ENCODE data around the gene PSMC3. TPM values are rescaled to one million over a fixed set of nuclear protein-coding genes. Genes with fewer than 3 reads are reported as not detected.

PSMC3 gene
- total and polyA plus RNA-seq, 9 of the 15 experiments (the other 6 are each of a cell fraction or from before 2014, with no cell fraction given), result 44.3 to 324 (median 240) TPM

DNA sequence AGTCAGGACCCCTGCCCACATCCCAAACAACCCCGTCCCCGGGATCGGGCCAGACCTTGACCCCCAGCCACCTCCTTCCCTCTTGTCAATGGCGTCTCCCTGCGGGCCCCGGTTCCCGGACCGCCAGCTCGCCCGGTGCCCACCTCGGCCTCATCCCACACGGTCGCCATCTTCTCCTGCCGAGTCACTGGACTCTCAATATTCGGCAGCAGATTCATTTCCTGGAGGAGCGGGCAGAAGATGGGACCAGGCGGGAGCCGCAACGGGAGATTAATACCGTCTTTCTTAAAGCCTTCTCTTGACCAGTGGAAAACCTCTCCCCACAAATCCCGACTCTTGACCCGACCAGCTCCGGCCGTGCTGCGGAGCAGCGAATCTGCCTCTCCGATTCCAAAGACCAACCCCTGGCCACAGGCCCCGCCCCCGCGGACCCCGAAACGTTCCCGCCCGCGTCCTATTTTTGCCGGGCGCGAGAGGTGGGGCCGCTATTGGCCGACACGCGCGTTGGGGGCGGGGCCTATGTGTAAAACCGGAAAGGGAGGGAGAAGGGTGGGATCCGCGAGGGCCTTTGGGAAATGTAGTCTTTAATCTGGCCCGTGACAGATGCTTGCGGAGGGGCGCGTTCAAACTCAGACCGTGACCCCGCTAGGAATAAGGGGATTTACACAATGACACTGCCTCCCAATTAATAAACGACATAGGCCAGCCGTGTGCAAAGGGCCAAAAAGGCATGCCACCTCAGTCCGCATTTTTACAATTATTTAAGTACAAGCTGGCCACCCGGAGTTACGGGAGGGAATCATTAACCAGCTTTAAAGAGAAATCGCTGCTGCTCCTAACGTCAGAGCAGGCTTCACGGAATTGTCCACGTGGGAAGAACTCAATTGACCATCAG is at the start of gene PSMC3 (continued):
- TF ChIP-seq L3MBTL2 (IDR thresholded peaks at IDR 0.05) (peak; percentile 22; the same call in 1 of the 2 replicates), ZC3H4 (CRISPR knock-in tag; IDR thresholded peaks at IDR 0.05; ENCODE audit: borderline replicate concordance) (no peak), NBN (IDR thresholded peaks at IDR 0.05; ENCODE audit: low read depth) (no peak), THRAP3 (IDR thresholded peaks at IDR 0.05; ENCODE audit: borderline replicate concordance) (0 out of 2 replicates have a peak, but pooled peaks have one; percentile 30), ZNF57 (CRISPR knock-in tag; IDR thresholded peaks at IDR 0.05) (0 out of 2 replicates have a peak, but pooled peaks have one; percentile 48), NFRKB (IDR thresholded peaks at IDR 0.05; ENCODE audit: low read depth) (peak; percentile 99), ZSCAN29 (IDR thresholded peaks at IDR 0.05) (no peak), ERF (CRISPR knock-in tag; IDR thresholded peaks at IDR 0.05) (0 out of 2 replicates have a peak, but pooled peaks have one; percentile 46), BHLHE40 (IDR thresholded peaks at IDR 0.05; ENCODE audit: low read length) (peak; percentile 80), POLR2A (conservative IDR thresholded peaks at IDR 0.05) (peak; percentile 96), MAFF (IDR thresholded peaks at IDR 0.05; ENCODE audit: low read length) (peak; percentile 64), SP2 (IDR thresholded peaks at IDR 0.05; ENCODE audit: extremely low read depth, low read depth, low read length, poor library complexity, severe bottlenecking) (peak; percentile 50), ZNF239 (CRISPR knock-in tag; IDR thresholded peaks at IDR 0.05) (no peak)
- TF ChIP-seq, protein P1, sequence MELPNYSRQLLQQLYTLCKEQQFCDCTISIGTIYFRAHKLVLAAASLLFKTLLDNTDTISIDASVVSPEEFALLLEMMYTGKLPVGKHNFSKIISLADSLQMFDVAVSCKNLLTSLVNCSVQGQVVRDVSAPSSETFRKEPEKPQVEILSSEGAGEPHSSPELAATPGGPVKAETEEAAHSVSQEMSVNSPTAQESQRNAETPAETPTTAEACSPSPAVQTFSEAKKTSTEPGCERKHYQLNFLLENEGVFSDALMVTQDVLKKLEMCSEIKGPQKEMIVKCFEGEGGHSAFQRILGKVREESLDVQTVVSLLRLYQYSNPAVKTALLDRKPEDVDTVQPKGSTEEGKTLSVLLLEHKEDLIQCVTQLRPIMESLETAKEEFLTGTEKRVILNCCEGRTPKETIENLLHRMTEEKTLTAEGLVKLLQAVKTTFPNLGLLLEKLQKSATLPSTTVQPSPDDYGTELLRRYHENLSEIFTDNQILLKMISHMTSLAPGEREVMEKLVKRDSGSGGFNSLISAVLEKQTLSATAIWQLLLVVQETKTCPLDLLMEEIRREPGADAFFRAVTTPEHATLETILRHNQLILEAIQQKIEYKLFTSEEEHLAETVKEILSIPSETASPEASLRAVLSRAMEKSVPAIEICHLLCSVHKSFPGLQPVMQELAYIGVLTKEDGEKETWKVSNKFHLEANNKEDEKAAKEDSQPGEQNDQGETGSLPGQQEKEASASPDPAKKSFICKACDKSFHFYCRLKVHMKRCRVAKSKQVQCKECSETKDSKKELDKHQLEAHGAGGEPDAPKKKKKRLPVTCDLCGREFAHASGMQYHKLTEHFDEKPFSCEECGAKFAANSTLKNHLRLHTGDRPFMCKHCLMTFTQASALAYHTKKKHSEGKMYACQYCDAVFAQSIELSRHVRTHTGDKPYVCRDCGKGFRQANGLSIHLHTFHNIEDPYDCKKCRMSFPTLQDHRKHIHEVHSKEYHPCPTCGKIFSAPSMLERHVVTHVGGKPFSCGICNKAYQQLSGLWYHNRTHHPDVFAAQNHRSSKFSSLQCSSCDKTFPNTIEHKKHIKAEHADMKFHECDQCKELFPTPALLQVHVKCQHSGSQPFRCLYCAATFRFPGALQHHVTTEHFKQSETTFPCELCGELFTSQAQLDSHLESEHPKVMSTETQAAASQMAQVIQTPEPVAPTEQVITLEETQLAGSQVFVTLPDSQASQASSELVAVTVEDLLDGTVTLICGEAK (IDR thresholded peaks at IDR 0.05), result peak; percentile 92
- TF ChIP-seq, protein P1 (CRISPR knock-in tag; IDR thresholded peaks at IDR 0.05), result no peak
- TF ChIP-seq, protein P2, sequence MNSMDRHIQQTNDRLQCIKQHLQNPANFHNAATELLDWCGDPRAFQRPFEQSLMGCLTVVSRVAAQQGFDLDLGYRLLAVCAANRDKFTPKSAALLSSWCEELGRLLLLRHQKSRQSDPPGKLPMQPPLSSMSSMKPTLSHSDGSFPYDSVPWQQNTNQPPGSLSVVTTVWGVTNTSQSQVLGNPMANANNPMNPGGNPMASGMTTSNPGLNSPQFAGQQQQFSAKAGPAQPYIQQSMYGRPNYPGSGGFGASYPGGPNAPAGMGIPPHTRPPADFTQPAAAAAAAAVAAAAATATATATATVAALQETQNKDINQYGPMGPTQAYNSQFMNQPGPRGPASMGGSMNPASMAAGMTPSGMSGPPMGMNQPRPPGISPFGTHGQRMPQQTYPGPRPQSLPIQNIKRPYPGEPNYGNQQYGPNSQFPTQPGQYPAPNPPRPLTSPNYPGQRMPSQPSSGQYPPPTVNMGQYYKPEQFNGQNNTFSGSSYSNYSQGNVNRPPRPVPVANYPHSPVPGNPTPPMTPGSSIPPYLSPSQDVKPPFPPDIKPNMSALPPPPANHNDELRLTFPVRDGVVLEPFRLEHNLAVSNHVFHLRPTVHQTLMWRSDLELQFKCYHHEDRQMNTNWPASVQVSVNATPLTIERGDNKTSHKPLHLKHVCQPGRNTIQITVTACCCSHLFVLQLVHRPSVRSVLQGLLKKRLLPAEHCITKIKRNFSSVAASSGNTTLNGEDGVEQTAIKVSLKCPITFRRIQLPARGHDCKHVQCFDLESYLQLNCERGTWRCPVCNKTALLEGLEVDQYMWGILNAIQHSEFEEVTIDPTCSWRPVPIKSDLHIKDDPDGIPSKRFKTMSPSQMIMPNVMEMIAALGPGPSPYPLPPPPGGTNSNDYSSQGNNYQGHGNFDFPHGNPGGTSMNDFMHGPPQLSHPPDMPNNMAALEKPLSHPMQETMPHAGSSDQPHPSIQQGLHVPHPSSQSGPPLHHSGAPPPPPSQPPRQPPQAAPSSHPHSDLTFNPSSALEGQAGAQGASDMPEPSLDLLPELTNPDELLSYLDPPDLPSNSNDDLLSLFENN (IDR thresholded peaks at IDR 0.05; ENCODE audit: low read depth in 2 of 2, low read length in 2 of 2), result 0 out of 4 replicates have a peak, but pooled peaks of 1 of the 2 experiments have one; percentile 34
